Measurements from ENCODE around the gene DNAJC24.
A peak's percentile ranks its signal among the peaks of the same experiment; 100 is the strongest.

Gene DNAJC24

GRCh38 chr11:31417357-31417756, 47.7 kb downstream of the DNAJC24 start:
- peak in 1 of 2 experiments; percentile 68 for DNase-seq

DNA sequence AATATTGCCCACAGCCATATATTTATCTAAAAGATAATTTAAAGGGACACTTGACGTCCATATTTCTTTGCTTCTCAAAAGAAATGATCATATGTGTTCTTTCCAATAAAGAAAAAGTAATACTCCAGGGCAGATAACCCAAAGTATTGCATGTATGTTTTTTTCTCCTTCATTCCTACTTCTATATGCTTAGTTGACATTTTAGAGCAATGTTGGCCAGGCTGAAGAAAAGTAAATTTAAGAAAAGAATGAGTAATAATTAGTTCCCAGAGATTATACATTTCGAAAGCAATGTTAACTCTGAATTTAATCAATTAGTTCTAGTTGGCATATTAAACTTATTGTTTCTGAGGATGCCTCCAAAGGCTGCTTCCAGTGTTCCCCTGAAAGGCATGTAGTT, 48.2 kb downstream of the DNAJC24 start:
- DNase-seq: no peak

- no peak for DNase-seq
Measured at GRCh38 chr11:31419138-31419537, 49.5 kb downstream of the DNAJC24 start.

DNA sequence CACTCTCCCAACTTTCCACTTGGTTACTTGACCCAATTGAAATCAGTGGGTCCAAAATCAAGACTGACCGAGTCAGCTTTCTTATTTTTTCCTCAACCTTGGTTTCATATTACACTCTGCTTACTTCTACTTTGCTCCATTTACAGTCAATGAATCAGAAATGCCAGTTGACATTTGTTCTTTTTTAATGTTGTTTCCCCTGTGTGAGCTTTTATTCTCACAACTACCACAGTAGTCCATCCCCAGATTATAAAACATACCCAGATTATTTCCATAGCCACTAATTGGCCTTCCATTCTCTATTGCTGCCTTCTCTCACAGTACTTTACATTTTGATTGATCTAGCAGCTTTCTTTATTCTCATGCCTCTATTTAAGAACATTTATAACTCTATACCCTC, 50.0 kb downstream of the DNAJC24 start:
- no peak for DNase-seq

- DNase-seq: no peak
Measured at GRCh38 chr11:31421820-31422219, 52.2 kb downstream of the DNAJC24 start.

DNA sequence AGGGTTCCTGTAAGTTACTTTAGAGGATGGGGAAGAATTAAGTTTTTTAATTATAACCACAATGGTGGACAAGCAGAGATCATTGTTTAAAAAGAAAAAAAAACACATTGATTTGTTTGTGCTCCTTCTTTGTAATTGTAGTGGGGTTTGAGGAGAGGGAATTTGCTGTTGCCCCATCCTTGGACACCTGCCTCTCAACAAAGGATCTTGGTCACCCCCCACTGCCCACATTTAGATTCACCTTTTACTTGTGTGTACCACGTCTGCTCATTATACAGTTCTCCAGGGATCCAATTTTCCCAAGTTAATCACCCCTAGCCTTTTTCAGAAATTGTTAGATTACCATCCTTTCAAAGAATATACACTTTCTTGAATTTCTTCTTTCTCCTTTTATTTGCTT, 53.0 kb downstream of the DNAJC24 start:
- peak; percentile 47 to 90 for DNase-seq

DNA sequence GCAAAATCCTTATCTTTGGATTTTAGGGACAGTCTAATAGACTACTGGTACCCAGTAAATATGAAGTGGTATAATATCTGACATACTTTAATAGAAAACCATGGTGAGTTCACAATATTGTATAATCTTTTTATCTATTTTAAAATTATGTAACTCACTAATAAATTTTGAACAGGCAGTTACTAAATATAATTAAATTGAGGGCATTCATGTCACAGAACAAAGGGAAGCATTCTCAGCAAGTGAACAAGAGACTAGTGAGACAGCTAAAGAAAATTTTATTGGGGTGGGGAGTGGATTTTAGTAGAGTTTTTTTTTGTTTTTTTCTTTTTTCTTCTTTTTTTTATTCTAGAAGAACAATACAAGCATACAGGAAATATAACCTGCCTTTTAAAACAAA, 55.0 kb downstream of the DNAJC24 start:
- no peak for DNase-seq

DNA sequence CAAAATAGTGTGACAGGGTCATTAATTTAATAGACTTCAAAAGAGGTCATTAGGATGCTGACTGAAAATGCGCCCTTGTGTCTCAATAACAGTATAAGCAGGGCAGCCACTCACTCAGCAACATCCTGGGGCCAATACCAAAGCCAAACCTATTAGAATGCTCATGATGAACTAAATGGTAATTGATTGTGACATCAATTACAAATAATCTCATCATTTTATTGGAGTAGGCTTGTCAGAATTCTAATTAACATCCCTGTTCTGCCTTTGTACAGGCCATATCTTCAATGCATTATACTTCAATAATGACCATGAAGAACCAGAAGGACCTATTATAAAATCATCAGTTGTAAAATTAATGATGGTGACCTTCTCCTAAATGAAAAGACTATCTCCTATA, 64.2 kb downstream of the DNAJC24 start:
- no peak for DNase-seq

- no peak for DNase-seq
Measured at GRCh38 chr11:31437742-31438435, 68.2 kb downstream of the DNAJC24 start.

DNA sequence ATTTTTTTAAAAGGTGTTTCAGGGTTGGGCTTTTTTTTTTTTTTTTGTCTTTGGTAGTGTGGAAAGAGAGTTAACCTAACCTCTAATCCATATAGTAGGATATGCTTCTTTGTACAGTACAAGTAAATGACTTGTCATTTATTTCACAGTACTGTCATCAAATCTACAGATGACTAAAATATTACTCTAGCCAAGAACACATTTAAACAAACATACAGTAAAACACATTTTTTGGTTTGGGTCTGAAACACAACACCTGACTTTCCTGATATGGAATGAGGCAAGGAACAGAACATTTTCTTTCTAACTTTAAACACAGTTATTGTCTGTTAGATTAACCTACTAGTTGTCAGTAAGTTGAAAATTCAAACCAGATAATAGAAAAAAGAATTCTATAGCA, 71.6 kb downstream of the DNAJC24 start:
- DNase-seq: no peak

DNA sequence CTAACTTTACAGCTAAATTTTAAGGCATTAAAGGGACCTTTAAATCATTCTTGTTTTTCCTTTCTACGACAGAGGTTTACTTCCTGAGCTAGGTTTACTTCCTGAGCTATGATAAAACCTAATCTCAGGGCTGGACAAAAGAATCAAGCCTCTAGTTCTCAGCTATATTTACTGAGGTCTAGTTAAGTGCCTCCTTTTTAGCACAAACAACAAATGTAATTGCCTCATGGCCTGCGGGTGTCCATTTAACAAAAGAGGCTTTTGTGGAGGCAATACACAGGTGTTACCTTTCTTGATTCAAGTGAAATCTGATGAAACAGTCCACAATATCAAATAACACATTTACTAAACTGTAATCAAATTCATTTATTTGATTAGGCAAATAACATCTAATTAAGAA, 72.4 kb downstream of the DNAJC24 start:
- DNase-seq: peak; percentile 95 to 100

DNA sequence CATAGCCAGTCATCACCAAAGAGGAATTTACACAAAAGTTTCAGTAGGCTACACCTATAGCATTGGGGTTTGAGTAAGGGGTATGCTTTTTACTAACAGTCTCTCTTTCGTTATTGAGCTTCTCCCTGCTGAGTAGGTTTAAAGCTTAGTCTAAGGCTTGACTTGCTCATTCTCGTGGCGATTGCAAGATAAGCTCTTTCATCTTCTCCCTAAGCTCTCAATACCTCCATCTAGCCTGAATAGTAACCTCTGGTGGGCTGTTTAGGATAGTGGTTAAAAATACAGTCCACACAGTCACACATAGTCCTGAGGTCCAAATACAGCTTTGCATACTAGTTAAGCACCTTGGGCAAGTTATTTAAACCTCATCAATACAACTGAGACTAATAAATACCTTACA, 74.1 kb downstream of the DNAJC24 start:
- no peak for DNase-seq

- no peak for DNase-seq
Measured at GRCh38 chr11:31445621-31446020, 76.0 kb downstream of the DNAJC24 start.

DNA sequence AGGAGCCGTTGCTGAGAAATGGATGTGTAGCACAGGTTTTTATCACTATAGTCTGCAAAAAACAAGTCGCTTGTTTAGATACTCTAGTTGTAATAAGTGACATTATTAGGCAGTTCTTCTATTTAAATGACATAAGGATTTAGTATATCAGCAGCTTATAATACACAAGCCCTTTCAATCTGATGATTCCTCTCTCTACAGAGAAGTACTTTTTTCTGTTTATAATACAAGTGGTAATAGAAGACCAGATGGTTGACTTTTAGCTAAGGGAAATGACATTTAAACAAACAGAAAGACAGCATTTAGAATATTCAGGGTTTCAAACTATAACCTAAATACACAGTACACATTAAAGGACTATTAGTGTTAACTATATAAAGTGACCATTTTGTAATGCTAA, 79.4 kb downstream of the DNAJC24 start:
- no peak for DNase-seq

DNA sequence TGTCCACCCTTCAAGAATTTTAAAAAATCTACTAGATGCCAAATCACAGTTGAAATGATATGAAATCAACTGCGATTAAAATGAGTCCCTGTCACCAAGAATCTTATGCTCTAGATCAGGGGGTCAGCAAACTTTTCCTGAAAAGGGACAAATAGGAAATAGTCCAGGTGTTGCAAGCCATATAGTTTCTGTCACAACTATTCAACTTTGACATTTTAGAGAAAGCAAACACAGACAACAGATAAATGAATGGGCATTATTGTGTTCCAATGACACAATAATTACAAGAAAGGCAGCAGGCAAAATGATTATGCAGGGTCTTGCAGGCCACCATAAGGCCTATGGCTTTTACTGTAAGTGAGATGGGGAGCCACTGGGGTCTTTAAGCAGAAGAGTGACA, 81.2 kb downstream of the DNAJC24 start:
- peak in 1 of 2 experiments; percentile 12 for DNase-seq

GRCh38 chr11:31455177-31455576, 85.5 kb downstream of the DNAJC24 start:
- no peak for DNase-seq

- DNase-seq: no peak
Measured at GRCh38 chr11:31464436-31464835, 94.8 kb downstream of the DNAJC24 start.

DNA sequence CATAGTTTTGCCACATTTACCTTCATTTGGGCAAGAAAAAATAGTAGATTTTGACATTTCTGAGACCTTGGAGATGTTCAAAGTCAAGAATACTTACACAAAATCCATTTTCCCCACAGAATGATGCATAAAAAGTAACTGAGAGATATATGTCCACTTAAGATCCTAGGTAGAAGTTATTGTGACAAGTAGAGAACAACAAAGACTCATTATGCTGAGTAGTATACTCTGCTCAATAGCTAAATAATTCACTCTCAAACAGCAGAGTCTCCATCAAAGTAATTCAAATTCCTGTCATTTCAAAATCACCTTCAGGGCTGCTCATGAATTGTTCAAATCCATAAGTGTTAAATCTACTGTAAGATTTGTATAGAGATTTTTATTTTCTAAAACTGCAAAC, 104.4 kb downstream of the DNAJC24 start:
- no peak for DNase-seq

- DNase-seq: peak; percentile 14 to 70
Measured at GRCh38 chr11:31477528-31478222, 108.0 kb downstream of the DNAJC24 start.

DNA sequence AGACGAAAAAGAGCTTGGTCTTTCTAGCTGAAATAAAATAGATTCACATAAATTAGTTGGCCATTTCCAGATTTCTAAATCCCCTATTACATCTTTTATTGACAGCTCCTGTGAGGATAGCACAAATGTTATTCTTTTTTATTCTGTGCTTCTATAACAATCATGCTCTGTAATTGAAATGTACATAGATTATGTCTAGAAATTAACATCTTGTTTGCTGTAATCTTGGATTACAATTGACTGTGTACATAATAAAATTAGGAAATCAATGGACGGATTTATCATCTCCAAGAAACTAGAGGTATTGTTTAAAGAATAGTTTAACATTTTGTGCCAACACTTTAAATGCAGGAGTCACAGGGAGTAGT, 108.5 kb downstream of the DNAJC24 start:
- DNase-seq: no peak

GRCh38 chr11:31479066-31479465, 109.4 kb downstream of the DNAJC24 start:
- DNase-seq: no peak

DNA sequence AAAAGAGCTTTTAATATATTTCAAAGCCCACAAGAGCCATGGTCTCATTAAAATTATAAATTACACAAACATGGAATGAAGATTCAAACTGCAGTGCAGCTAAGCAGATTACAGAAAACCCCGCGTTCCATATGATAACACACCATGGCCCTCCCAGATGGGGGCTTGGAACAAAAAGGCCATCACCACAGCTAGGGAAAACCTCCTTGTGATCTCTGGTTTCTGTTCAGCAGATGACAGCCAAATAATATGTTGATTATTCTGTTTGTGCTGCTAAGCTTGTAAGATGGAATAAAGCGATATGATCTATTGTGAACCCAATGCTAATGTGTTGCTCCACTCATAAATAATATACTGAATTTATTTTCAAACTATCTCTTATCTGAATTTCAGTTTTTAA, 111.3 kb downstream of the DNAJC24 start:
- DNase-seq: peak; percentile 13 to 74

Data from NCI-H2081 (cell line).